ENCODE data around the gene ABTB2. TPM values are rescaled to one million over a fixed set of nuclear protein-coding genes. Genes with fewer than 3 reads are reported as not detected.

The ABTB2 gene
- total RNA-seq, 1 experiment from 2014 or later, result 5.5 TPM

- Histone ChIP-seq H2BK20ac (ENCODE audit: low read depth, low read length, poor library complexity, severe bottlenecking) (no peak overlapping the region), H3K4me1 (ENCODE audit: insufficient read depth, low read length) (no peaks in the 10 kb centered on the region), H4K8ac (replicated peaks; ENCODE audit: insufficient read length, low read depth, low read length) (no peak overlapping the region), H3K27me3 (ENCODE audit: insufficient read depth, low read length) (no peaks in the 10 kb centered on the region), H3K9me3 (ENCODE audit: control insufficient read depth, low read depth, low read length) (no peaks in the 10 kb centered on the region), H2BK120ac (ENCODE audit: low read depth, low read length, poor library complexity, severe bottlenecking) (no peak overlapping the region), H3K27ac (ENCODE audit: insufficient read length, low read depth, low read length) (no peak overlapping the region), H2BK12ac (ENCODE audit: insufficient read length, low read depth, low read length) (no peak overlapping the region), H3K79me2 (ENCODE audit: insufficient read depth, low read length) (no peaks in the 10 kb centered on the region), H3T11ph (ENCODE audit: low read length) (no peak overlapping the region), H2AFZ (ENCODE audit: low read length) (no peak overlapping the region), H2BK5ac (ENCODE audit: insufficient read length, low read length) (no peak overlapping the region), H2BK15ac (ENCODE audit: low read depth, low read length) (no peak overlapping the region), H4K5ac (ENCODE audit: insufficient read length, low read depth, low read length) (no peak overlapping the region), H4K20me1 (ENCODE audit: control insufficient read depth, insufficient read depth, insufficient read length) (no peaks in the 10 kb centered on the region), H3K23me2 (ENCODE audit: insufficient read length, low read depth, low read length, poor library complexity, severe bottlenecking) (no peaks in the 10 kb centered on the region), H2AK5ac (ENCODE audit: insufficient read length, low read length) (no peak overlapping the region), H3K14ac (ENCODE audit: insufficient read depth, low read length) (no peak overlapping the region), H4K91ac (ENCODE audit: insufficient read length, low read depth, low read length) (no peak overlapping the region), H3K23ac (ENCODE audit: insufficient read length, low read depth, low read length) (no peak overlapping the region), H3K9ac (ENCODE audit: extremely low read depth, insufficient read length, low read length) (no peak overlapping the region), H3K79me1 (ENCODE audit: insufficient read depth, low read depth, low read length, poor library complexity, severe bottlenecking) (no peaks in the 10 kb centered on the region), H3K18ac (ENCODE audit: insufficient read length, low read depth, low read length) (no peak overlapping the region), H3K56ac (ENCODE audit: insufficient read length, low read depth, low read length) (no peak overlapping the region), H3K4ac (ENCODE audit: low read depth, low read length) (no peak overlapping the region), H3K4me2 (ENCODE audit: insufficient read depth, insufficient read length, low read length) (no peak overlapping the region)
- H3K27ac Mint-ChIP-seq, result no peak overlapping the region; a peak in 1 of 7 replicates
- H3K4me3 Mint-ChIP-seq, result no peak overlapping the region
- no peaks in the 10 kb centered on the region for H3K27me3 Mint-ChIP-seq (ENCODE audit: low read depth)
- H3K4me1 Mint-ChIP-seq, result peaks cover 21% of the 10 kb centered on the region in 2 experiments
- H3K36me3 Mint-ChIP-seq (ENCODE audit: insufficient read depth in 1 of 3, low read depth in 3 of 3), result no peaks in the 10 kb centered on the region
- WGBS (ENCODE audit: extremely low coverage, insufficient read length, low lambda C conversion rate), result no CpG with 5 or more reads among the region's 3 CpGs
- TF ChIP-seq CTCF (conservative IDR thresholded peaks at IDR 0.05), result no peak
- no peaks in the 10 kb centered on the region for H3K9me3 Mint-ChIP-seq
- no peak for DNase-seq
Measured at GRCh38 chr11:34331736-34332135, 26.1 kb downstream of the ABTB2 start.
